SK-N-SH treated with all-trans-retinoic acid at 6 μM for 48 hours (cell line): Measurements from ENCODE around the gene STARD9.

Source experiments
- ESRRG ChIP-seq: fragments of 250-450 bp; sonication (Bioruptor Pico); IDR thresholded peaks from 2 replicates; pipeline ENCODE4 v1.6.1; 2021; ENCODE audit warnings: mild to moderate bottlenecking
- PPARA ChIP-seq: fragments of 250-450 bp; sonication (Bioruptor Pico); IDR thresholded peaks from 2 replicates; pipeline ENCODE4 v1.5.0; 2020; ENCODE audit warnings: mild to moderate bottlenecking, borderline replicate concordance
- RARB ChIP-seq: fragments of 250-450 bp; sonication (Bioruptor Pico); IDR thresholded peaks from 2 replicates; pipeline ENCODE4 v1.8.0; 2021; ENCODE audit warnings: mild to moderate bottlenecking, moderate library complexity
- SNAI2 ChIP-seq: fragments of 250-450 bp; sonication (Bioruptor Pico); IDR thresholded peaks from 2 replicates; pipeline ENCODE4 v1.5.0; 2020; ENCODE audit warnings: mild to moderate bottlenecking, moderate library complexity
- TCF4 ChIP-seq: fragments of 250-450 bp; sonication (Bioruptor Pico); IDR thresholded peaks from 2 replicates; pipeline ENCODE4 v1.8.0; 2021; ENCODE audit warnings: mild to moderate bottlenecking, moderate library complexity, borderline replicate concordance
- TOX ChIP-seq: fragments of 250-450 bp; sonication (Bioruptor Pico); IDR thresholded peaks from 2 replicates; pipeline ENCODE4 v1.8.0; 2021; ENCODE audit warnings: mild to moderate bottlenecking, moderate library complexity, borderline replicate concordance
- ZFP3 ChIP-seq: fragments of 250-450 bp; sonication (Bioruptor Pico); IDR thresholded peaks from 2 replicates; pipeline ENCODE4 v1.5.0; 2020; ENCODE audit warnings: mild to moderate bottlenecking, moderate library complexity
- ZFP30 ChIP-seq: fragments of 450-650 bp; formaldehyde crosslinking; IDR thresholded peaks from 2 replicates; pipeline ENCODE4 v1.5.0; 2022; ENCODE audit warnings: mild to moderate bottlenecking, moderate library complexity
- ZNF565 ChIP-seq: fragments of 450-650 bp; formaldehyde crosslinking; conservative IDR thresholded peaks from 2 replicates; pipeline ENCODE4 v1.5.0; 2020; ENCODE audit warnings: low read depth, mild to moderate bottlenecking, moderate library complexity
- TF ChIP-seq, protein P1 (sequence below): fragments of 250-450 bp; sonication (Bioruptor Pico); IDR thresholded peaks from 2 replicates; pipeline ENCODE4 v1.8.0; 2020; ENCODE audit warnings: mild to moderate bottlenecking, moderate library complexity, borderline replicate concordance
- TF ChIP-seq, protein P2 (sequence below): fragments of 250-450 bp; sonication (Bioruptor Pico); IDR thresholded peaks from 2 replicates; pipeline ENCODE4 v1.5.1; 2020; ENCODE audit warnings: low read depth, mild to moderate bottlenecking, moderate library complexity
- TF ChIP-seq, protein P3 (sequence below): fragments of 250-450 bp; sonication (Bioruptor Pico); IDR thresholded peaks from 2 replicates; pipeline ENCODE4 v1.5.0; 2020; ENCODE audit warnings: mild to moderate bottlenecking, moderate library complexity

GRCh38 chr15:42665827-42666226 is 90.4 kb downstream of the STARD9 start:
- TF ChIP-seq ZNF565 (CRISPR knock-in tag) = no peak
- no peak for TF ChIP-seq ZFP3
- TF ChIP-seq RARB (CRISPR knock-in tag) = no peak
- TF ChIP-seq PPARA (CRISPR knock-in tag) = no peak
- TF ChIP-seq ESRRG = no peak
- TF ChIP-seq TOX (CRISPR knock-in tag) = no peak
- TF ChIP-seq, protein P1, sequence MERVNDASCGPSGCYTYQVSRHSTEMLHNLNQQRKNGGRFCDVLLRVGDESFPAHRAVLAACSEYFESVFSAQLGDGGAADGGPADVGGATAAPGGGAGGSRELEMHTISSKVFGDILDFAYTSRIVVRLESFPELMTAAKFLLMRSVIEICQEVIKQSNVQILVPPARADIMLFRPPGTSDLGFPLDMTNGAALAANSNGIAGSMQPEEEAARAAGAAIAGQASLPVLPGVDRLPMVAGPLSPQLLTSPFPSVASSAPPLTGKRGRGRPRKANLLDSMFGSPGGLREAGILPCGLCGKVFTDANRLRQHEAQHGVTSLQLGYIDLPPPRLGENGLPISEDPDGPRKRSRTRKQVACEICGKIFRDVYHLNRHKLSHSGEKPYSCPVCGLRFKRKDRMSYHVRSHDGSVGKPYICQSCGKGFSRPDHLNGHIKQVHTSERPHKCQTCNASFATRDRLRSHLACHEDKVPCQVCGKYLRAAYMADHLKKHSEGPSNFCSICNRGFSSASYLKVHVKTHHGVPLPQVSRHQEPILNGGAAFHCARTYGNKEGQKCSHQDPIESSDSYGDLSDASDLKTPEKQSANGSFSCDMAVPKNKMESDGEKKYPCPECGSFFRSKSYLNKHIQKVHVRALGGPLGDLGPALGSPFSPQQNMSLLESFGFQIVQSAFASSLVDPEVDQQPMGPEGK (CRISPR knock-in tag) = no peak
- TF ChIP-seq ZFP30 (CRISPR knock-in tag) = no peak
- TF ChIP-seq, protein P2, sequence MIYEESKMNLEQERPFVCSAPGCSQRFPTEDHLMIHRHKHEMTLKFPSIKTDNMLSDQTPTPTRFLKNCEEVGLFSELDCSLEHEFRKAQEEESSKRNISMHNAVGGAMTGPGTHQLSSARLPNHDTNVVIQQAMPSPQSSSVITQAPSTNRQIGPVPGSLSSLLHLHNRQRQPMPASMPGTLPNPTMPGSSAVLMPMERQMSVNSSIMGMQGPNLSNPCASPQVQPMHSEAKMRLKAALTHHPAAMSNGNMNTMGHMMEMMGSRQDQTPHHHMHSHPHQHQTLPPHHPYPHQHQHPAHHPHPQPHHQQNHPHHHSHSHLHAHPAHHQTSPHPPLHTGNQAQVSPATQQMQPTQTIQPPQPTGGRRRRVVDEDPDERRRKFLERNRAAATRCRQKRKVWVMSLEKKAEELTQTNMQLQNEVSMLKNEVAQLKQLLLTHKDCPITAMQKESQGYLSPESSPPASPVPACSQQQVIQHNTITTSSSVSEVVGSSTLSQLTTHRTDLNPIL = no peak
- TF ChIP-seq SNAI2 (CRISPR knock-in tag) = no peak
- no peak for TF ChIP-seq TCF4 (CRISPR knock-in tag)
- TF ChIP-seq, protein P3, sequence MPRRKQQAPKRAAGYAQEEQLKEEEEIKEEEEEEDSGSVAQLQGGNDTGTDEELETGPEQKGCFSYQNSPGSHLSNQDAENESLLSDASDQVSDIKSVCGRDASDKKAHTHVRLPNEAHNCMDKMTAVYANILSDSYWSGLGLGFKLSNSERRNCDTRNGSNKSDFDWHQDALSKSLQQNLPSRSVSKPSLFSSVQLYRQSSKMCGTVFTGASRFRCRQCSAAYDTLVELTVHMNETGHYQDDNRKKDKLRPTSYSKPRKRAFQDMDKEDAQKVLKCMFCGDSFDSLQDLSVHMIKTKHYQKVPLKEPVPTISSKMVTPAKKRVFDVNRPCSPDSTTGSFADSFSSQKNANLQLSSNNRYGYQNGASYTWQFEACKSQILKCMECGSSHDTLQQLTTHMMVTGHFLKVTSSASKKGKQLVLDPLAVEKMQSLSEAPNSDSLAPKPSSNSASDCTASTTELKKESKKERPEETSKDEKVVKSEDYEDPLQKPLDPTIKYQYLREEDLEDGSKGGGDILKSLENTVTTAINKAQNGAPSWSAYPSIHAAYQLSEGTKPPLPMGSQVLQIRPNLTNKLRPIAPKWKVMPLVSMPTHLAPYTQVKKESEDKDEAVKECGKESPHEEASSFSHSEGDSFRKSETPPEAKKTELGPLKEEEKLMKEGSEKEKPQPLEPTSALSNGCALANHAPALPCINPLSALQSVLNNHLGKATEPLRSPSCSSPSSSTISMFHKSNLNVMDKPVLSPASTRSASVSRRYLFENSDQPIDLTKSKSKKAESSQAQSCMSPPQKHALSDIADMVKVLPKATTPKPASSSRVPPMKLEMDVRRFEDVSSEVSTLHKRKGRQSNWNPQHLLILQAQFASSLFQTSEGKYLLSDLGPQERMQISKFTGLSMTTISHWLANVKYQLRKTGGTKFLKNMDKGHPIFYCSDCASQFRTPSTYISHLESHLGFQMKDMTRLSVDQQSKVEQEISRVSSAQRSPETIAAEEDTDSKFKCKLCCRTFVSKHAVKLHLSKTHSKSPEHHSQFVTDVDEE (CRISPR knock-in tag) = no peak
